GM12878 (cell line): Measurements from ENCODE around the gene OR8J1. TPM values are rescaled to one million over a fixed set of nuclear protein-coding genes. Genes with fewer than 3 reads are reported as not detected.

Source experiments
- ATAC-seq: fragments of 200-7000 bp; cut with Tn5 transposase; 3 replicates; pipeline ENCODE4 v1.9.1; 2020; ENCODE audit warnings: mild to moderate bottlenecking, moderate library complexity
- BruUV-seq: library from RNA; stranded (reverse); fragments of 400-500 nt; replicated peaks from 2 replicates; lab custom pipeline; 2021; lab: Mats Ljungman, UMichigan
- CTCF ChIA-PET: fragments of 300-600 bp; sonication (Branson Sonifier 250); formaldehyde crosslinking; extraction: SDS; loops from one replicate; lab custom pipeline; 2021; ENCODE audit warnings: inconsistent platforms; lab: Yijun Ruan, JAX
- POLR2A ChIA-PET: fragments of 350-600 bp; formaldehyde crosslinking; extraction: SDS; loops from one replicate; lab custom pipeline; 2021; ENCODE audit warnings: inconsistent platforms; lab: Charles Lee
- RAD21 ChIA-PET: fragments of 300-600 bp; sonication (Branson Sonifier 250); formaldehyde crosslinking; loops from one replicate; lab custom pipeline; 2023; ENCODE audit warnings: antibody characterized with exemption; ENCODE audit not compliant: unreplicated experiment; lab: Charles Lee
- SMC1A ChIA-PET: fragments of 300-600 bp; sonication (Branson Sonifier 250); formaldehyde crosslinking; loops from one replicate; lab custom pipeline; 2023; ENCODE audit not compliant: unreplicated experiment, uncharacterized antibody; lab: Charles Lee
- DNase-seq: peaks from one replicate; pipeline ENCODE4 v3.0.0-alpha.2; 2011; ENCODE audit warnings: low read depth, low spot score
- FAIRE-seq: peaks from 3 replicates; lab custom pipeline; 2011; peaks lifted over from hg19 to GRCh38; lab: Jason Lieb, UNC
- H2AFZ ChIP-seq: 2 replicates; pipeline ENCODE4 v1.6.0; 2011; ENCODE audit warnings: low read depth, low read length, control low read depth; ENCODE audit not compliant: control insufficient read depth
- H3K27ac ChIP-seq: 2 replicates; pipeline ENCODE4 v1.5.1; 2011; ENCODE audit warnings: control low read depth; ENCODE audit not compliant: control insufficient read depth, insufficient read depth
- H3K27me3 ChIP-seq, 2 experiments: replicated peaks in 1 of 2; 2 replicates each; pipeline versions ENCODE4 v1.6.0 to v1.6.1; 2011; ENCODE audit warnings: low read length in 1 of 2; ENCODE audit not compliant: control insufficient read depth in 2 of 2, insufficient read depth in 2 of 2
- H3K36me3 ChIP-seq, 2 experiments: 2 replicates each; pipeline ENCODE4 v1.5.1; 2011; ENCODE audit warnings: low read length in 1 of 2; ENCODE audit not compliant: control insufficient read depth in 2 of 2, insufficient read depth in 2 of 2
- H3K4me1 ChIP-seq: 2 replicates; pipeline ENCODE4 v1.6.1; 2011; ENCODE audit warnings: mild to moderate bottlenecking, low read length, moderate library complexity, mixed read lengths; ENCODE audit not compliant: control insufficient read depth, insufficient read depth
- H3K4me2 ChIP-seq: 2 replicates; pipeline ENCODE4 v1.6.0; 2011; ENCODE audit warnings: control low read depth; ENCODE audit not compliant: control insufficient read depth, insufficient read depth
- H3K4me3 ChIP-seq: fragments of 200-600 bp; sonication (generic); 2 replicates; pipeline ENCODE4 v1.5.1; 2016
- H3K79me2 ChIP-seq: 2 replicates; pipeline ENCODE4 v1.6.0; 2011; ENCODE audit warnings: low read length; ENCODE audit not compliant: control insufficient read depth, insufficient read depth
- H3K9ac ChIP-seq: 2 replicates; pipeline ENCODE4 v1.8.0; 2011; ENCODE audit warnings: low read length, control low read depth, mixed read lengths; ENCODE audit not compliant: control insufficient read depth, insufficient read depth
- H3K9me3 ChIP-seq: replicated peaks from 3 replicates; pipeline ENCODE4 v1.5.1; 2011; ENCODE audit warnings: mild to moderate bottlenecking, low read length; ENCODE audit not compliant: control insufficient read depth, insufficient read depth
- H4K20me1 ChIP-seq: 2 replicates; pipeline ENCODE4 v1.6.0; 2011; ENCODE audit not compliant: control insufficient read depth, insufficient read depth
- IKZF2 ChIP-seq, 2 experiments: fragments of 450-650 bp; IDR thresholded peaks; 2 replicates each; pipeline ENCODE4 v1.6.1; 2017; ENCODE audit warnings: mild to moderate bottlenecking in 2 of 2, moderate library complexity in 2 of 2
- NFYA ChIP-seq: IDR thresholded peaks from 2 replicates; pipeline ENCODE4 v1.6.1; 2011; ENCODE audit warnings: low read depth, mild to moderate bottlenecking, low read length, improper control_type of control experiment, borderline replicate concordance
- in situ Hi-C: fragments of 300-500 bp; cut with MboI; formaldehyde crosslinking; loops from 9 replicates; pipeline ENCODE4 v1.14.3; 2018; ENCODE audit warnings: mixed read lengths
- intact Hi-C: fragments of 100-400 bp; cut with micrococcal nuclease; formaldehyde crosslinking; loops from one replicate; pipeline ENCODE4 v1.14.2; 2022; ENCODE audit not compliant: unreplicated experiment
- polyA plus RNA-seq, 11 experiments: library from polyadenylated mRNA; depleted of rRNA in 4 of 11; unstranded in 6 of 11; stranded (reverse) in 5 of 11; fragments of >200 nt; fragmentation: Nextera tagmentation in 4 of 11; fragmentation: Illumina TruSeq in 1 of 11; extraction: Ambion mirVana in 4 of 11; extraction: Trizol in 1 of 11; gene quantifications; 1 replicate in 1 of 11; 2 replicates in 10 of 11; pipeline versions ENCODE4 v1.2.1 to v1.2.3, GENCODE V29; 2011 to 2016; ENCODE audit warnings: inconsistent platforms in 2 of 11, missing spikeins in 2 of 11, low read depth in 1 of 11
- total RNA-seq, 4 experiments: library from RNA; depleted of rRNA in 3 of 4; stranded (reverse); fragments of >200 nt in 3 of 4; fragmentation: Illumina TruSeq in 1 of 4; extraction: Trizol in 1 of 4; gene quantifications; 2 replicates each; pipeline versions ENCODE4 v1.2.1 to v1.2.3, GENCODE V29; 2013 to 2021

Gene OR8J1
- total and polyA plus RNA-seq, 10 of the 15 experiments (the other 5 are each of a cell fraction or from before 2014, with no cell fraction given) = not detected

DNA sequence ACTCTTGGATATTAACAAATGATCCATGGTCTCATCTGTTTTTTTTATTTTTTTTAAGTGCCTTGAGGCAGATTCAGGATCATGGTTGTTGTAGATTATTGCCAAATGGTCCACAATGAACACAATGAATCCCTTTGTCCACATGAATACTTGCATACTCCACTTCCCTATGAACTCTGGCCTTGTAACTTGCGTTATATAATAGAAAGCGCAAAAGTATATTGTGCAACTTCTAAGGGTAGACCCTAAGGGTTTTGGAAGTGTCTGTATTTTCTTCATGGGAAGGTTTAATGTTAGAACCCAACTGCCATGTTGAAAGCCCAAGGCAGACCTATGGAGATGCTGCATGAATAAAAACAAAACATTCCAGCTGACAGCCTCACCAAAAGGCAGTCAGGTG, 50.3 kb downstream of the OR8J1 start (continued):
- no peak for TF ChIP-seq NFYA

DNA sequence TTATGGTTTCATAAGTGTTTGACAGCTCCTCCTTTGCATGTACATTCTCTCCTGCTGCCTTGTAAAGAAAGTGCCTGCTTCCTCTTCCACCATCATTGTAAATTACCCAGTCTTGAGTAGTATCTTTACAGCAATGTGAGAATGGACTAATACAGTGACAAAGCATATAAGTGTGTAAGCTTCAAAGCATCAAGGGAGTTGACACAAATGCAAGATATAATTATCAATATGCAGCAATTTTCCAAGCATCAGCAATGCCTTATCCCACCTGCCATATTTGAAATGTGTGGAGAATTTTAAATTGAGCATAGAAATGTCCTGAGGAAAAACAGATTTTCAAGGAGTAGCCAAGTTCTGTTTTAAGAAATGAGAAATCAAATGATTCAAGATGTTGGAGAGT, 56.7 kb downstream of the OR8J1 start:
- no TSS peak for BruUV-seq
- FAIRE-seq (no peak), DNase-seq (no peak), ATAC-seq (no peak)
- H3K4me3 ChIP-seq = no peak overlapping the region
- H4K20me1 ChIP-seq = no peaks in the 10 kb centered on the region
- in situ Hi-C loops (no loop called here), intact Hi-C loops (no loop called here)
- H2AFZ ChIP-seq = no peak overlapping the region
- ChIA-PET RAD21 (no interaction called here), SMC1A (no interaction called here), POLR2A (no interaction called here), CTCF (interaction anchor here (0.5 kb wide), 1 partner anchor 14 kb away, joined by 3 read pairs; no protein-coding TSS in a partner anchor)
- no peaks in the 10 kb centered on the region for H3K4me1 ChIP-seq
- no peak overlapping the region for H3K9ac ChIP-seq
- no peaks in the 10 kb centered on the region for H3K27me3 ChIP-seq
- H3K9me3 ChIP-seq = no peaks in the 10 kb centered on the region
- no peaks in the 10 kb centered on the region for H3K36me3 ChIP-seq
- H3K4me2 ChIP-seq = no peak overlapping the region
- H3K27ac ChIP-seq = no peak overlapping the region
- TF ChIP-seq IKZF2 (IDR thresholded peaks at IDR 0.05) = no peak
- no peaks in the 10 kb centered on the region for H3K79me2 ChIP-seq

Other genes with a start within 250 kb of the OR8J1 start
Only the 7 nearest of the 16 such genes appear.
- gene OR5T3, start 102.0 kb upstream of the OR8J1 start, total RNA-seq (2014; rRNA removed) = not detected in 2 replicates
- not detected in 2 replicates for gene OR5T3, start 102.0 kb upstream of the OR8J1 start, total RNA-seq (2014; rRNA removed; fragmentation: Illumina TruSeq; extraction: Trizol)
- gene OR5T3, start 102.0 kb upstream of the OR8J1 start, total RNA-seq (2021) = not detected in 2 replicates
- gene OR5T3, start 102.0 kb upstream of the OR8J1 start, polyA plus RNA-seq (2011; rRNA removed) = not detected in 2 replicates
- gene OR5T3, start 102.0 kb upstream of the OR8J1 start, polyA plus RNA-seq (2014; fragmentation: Illumina TruSeq; extraction: Trizol) = not detected in 2 replicates
- not detected for gene OR5T3, start 102.0 kb upstream of the OR8J1 start, polyA plus RNA-seq (2014; fragmentation: Nextera tagmentation; extraction: Ambion mirVana)
- not detected in 2 replicates for gene OR5T3, start 102.0 kb upstream of the OR8J1 start, polyA plus RNA-seq (2014; rRNA removed)
- not detected for gene OR5T3, start 102.0 kb upstream of the OR8J1 start, polyA plus RNA-seq (2016; fragmentation: Nextera tagmentation; extraction: Ambion mirVana)
- gene OR5T1, start 80.1 kb upstream of the OR8J1 start, total RNA-seq (2014; rRNA removed) = not detected in 2 replicates
- not detected in 2 replicates for gene OR5T1, start 80.1 kb upstream of the OR8J1 start, total RNA-seq (2014; rRNA removed; fragmentation: Illumina TruSeq; extraction: Trizol)
- not detected in 2 replicates for gene OR5T1, start 80.1 kb upstream of the OR8J1 start, total RNA-seq (2021)
- gene OR5T1, start 80.1 kb upstream of the OR8J1 start, polyA plus RNA-seq (2011; rRNA removed) = not detected in 2 replicates
- gene OR5T1, start 80.1 kb upstream of the OR8J1 start, polyA plus RNA-seq (2014; fragmentation: Illumina TruSeq; extraction: Trizol) = not detected in 2 replicates
- gene OR5T1, start 80.1 kb upstream of the OR8J1 start, polyA plus RNA-seq (2014; fragmentation: Nextera tagmentation; extraction: Ambion mirVana) = not detected
- not detected in 2 replicates for gene OR5T1, start 80.1 kb upstream of the OR8J1 start, polyA plus RNA-seq (2014; rRNA removed)
- not detected for gene OR5T1, start 80.1 kb upstream of the OR8J1 start, polyA plus RNA-seq (2016; fragmentation: Nextera tagmentation; extraction: Ambion mirVana)
- gene OR8H1, start 62.0 kb upstream of the OR8J1 start, total RNA-seq (2014; rRNA removed) = not detected in 2 replicates
- gene OR8H1, start 62.0 kb upstream of the OR8J1 start, total RNA-seq (2014; rRNA removed; fragmentation: Illumina TruSeq; extraction: Trizol) = not detected in 2 replicates
- gene OR8H1, start 62.0 kb upstream of the OR8J1 start, total RNA-seq (2021) = not detected in 2 replicates
- gene OR8H1, start 62.0 kb upstream of the OR8J1 start, polyA plus RNA-seq (2011; rRNA removed) = not detected in 2 replicates
- not detected in 2 replicates for gene OR8H1, start 62.0 kb upstream of the OR8J1 start, polyA plus RNA-seq (2014; fragmentation: Illumina TruSeq; extraction: Trizol)
- gene OR8H1, start 62.0 kb upstream of the OR8J1 start, polyA plus RNA-seq (2014; fragmentation: Nextera tagmentation; extraction: Ambion mirVana) = not detected
- gene OR8H1, start 62.0 kb upstream of the OR8J1 start, polyA plus RNA-seq (2014; rRNA removed) = not detected in 2 replicates
- gene OR8H1, start 62.0 kb upstream of the OR8J1 start, polyA plus RNA-seq (2016; fragmentation: Nextera tagmentation; extraction: Ambion mirVana) = not detected
- not detected in 2 replicates for gene OR8K3, start 39.1 kb upstream of the OR8J1 start, total RNA-seq (2014; rRNA removed)
- gene OR8K3, start 39.1 kb upstream of the OR8J1 start, total RNA-seq (2014; rRNA removed; fragmentation: Illumina TruSeq; extraction: Trizol) = not detected in 2 replicates
- gene OR8K3, start 39.1 kb upstream of the OR8J1 start, total RNA-seq (2021) = not detected in 2 replicates
- not detected in 2 replicates for gene OR8K3, start 39.1 kb upstream of the OR8J1 start, polyA plus RNA-seq (2011; rRNA removed)
- gene OR8K3, start 39.1 kb upstream of the OR8J1 start, polyA plus RNA-seq (2014; fragmentation: Illumina TruSeq; extraction: Trizol) = not detected in 2 replicates
- gene OR8K3, start 39.1 kb upstream of the OR8J1 start, polyA plus RNA-seq (2014; fragmentation: Nextera tagmentation; extraction: Ambion mirVana) = not detected
- not detected in 2 replicates for gene OR8K3, start 39.1 kb upstream of the OR8J1 start, polyA plus RNA-seq (2014; rRNA removed)
- not detected for gene OR8K3, start 39.1 kb upstream of the OR8J1 start, polyA plus RNA-seq (2016; fragmentation: Nextera tagmentation; extraction: Ambion mirVana)
- gene OR8K1, start 8.3 kb upstream of the OR8J1 start, total RNA-seq (2014; rRNA removed) = not detected in 2 replicates
- gene OR8K1, start 8.3 kb upstream of the OR8J1 start, total RNA-seq (2014; rRNA removed; fragmentation: Illumina TruSeq; extraction: Trizol) = not detected in 2 replicates
- not detected in 2 replicates for gene OR8K1, start 8.3 kb upstream of the OR8J1 start, total RNA-seq (2021)
- not detected in 2 replicates for gene OR8K1, start 8.3 kb upstream of the OR8J1 start, polyA plus RNA-seq (2011; rRNA removed)
- not detected in 2 replicates for gene OR8K1, start 8.3 kb upstream of the OR8J1 start, polyA plus RNA-seq (2014; fragmentation: Illumina TruSeq; extraction: Trizol)
- not detected for gene OR8K1, start 8.3 kb upstream of the OR8J1 start, polyA plus RNA-seq (2014; fragmentation: Nextera tagmentation; extraction: Ambion mirVana)
- gene OR8K1, start 8.3 kb upstream of the OR8J1 start, polyA plus RNA-seq (2014; rRNA removed) = not detected in 2 replicates
- gene OR8K1, start 8.3 kb upstream of the OR8J1 start, polyA plus RNA-seq (2016; fragmentation: Nextera tagmentation; extraction: Ambion mirVana) = not detected
- not detected in 2 replicates for gene OR8U1, start 21.3 kb downstream of the OR8J1 start, total RNA-seq (2014; rRNA removed)
- not detected in 2 replicates for gene OR8U1, start 21.3 kb downstream of the OR8J1 start, total RNA-seq (2014; rRNA removed; fragmentation: Illumina TruSeq; extraction: Trizol)
- not detected in 2 replicates for gene OR8U1, start 21.3 kb downstream of the OR8J1 start, total RNA-seq (2021)
- not detected in 2 replicates for gene OR8U1, start 21.3 kb downstream of the OR8J1 start, polyA plus RNA-seq (2011; rRNA removed)
- gene OR8U1, start 21.3 kb downstream of the OR8J1 start, polyA plus RNA-seq (2014; fragmentation: Illumina TruSeq; extraction: Trizol) = not detected in 2 replicates
- gene OR8U1, start 21.3 kb downstream of the OR8J1 start, polyA plus RNA-seq (2014; fragmentation: Nextera tagmentation; extraction: Ambion mirVana) = not detected
- gene OR8U1, start 21.3 kb downstream of the OR8J1 start, polyA plus RNA-seq (2014; rRNA removed) = not detected in 2 replicates
- not detected for gene OR8U1, start 21.3 kb downstream of the OR8J1 start, polyA plus RNA-seq (2016; fragmentation: Nextera tagmentation; extraction: Ambion mirVana)
- gene OR5AL1, start 58.4 kb downstream of the OR8J1 start, total RNA-seq (2014; rRNA removed) = not detected in 2 replicates
- gene OR5AL1, start 58.4 kb downstream of the OR8J1 start, total RNA-seq (2014; rRNA removed; fragmentation: Illumina TruSeq; extraction: Trizol) = not detected in 2 replicates
- not detected in 2 replicates for gene OR5AL1, start 58.4 kb downstream of the OR8J1 start, total RNA-seq (2021)
- gene OR5AL1, start 58.4 kb downstream of the OR8J1 start, polyA plus RNA-seq (2011; rRNA removed) = not detected in 2 replicates
- gene OR5AL1, start 58.4 kb downstream of the OR8J1 start, polyA plus RNA-seq (2014; fragmentation: Illumina TruSeq; extraction: Trizol) = not detected in 2 replicates
- gene OR5AL1, start 58.4 kb downstream of the OR8J1 start, polyA plus RNA-seq (2014; fragmentation: Nextera tagmentation; extraction: Ambion mirVana) = not detected
- gene OR5AL1, start 58.4 kb downstream of the OR8J1 start, polyA plus RNA-seq (2014; rRNA removed) = not detected in 2 replicates
- gene OR5AL1, start 58.4 kb downstream of the OR8J1 start, polyA plus RNA-seq (2016; fragmentation: Nextera tagmentation; extraction: Ambion mirVana) = not detected